ENCODE measurements around the gene ALG12. TPM values are rescaled to one million over a fixed set of nuclear protein-coding genes. Genes with fewer than 3 reads are reported as not detected.

Gene ALG12
- total and polyA plus RNA-seq, 2 of the 13 experiments (the other 11 are each of a cell fraction or from before 2014, with no cell fraction given): 7.8 to 15.8 TPM

GRCh38 chr22:49943771-49944398 is 25.6 kb upstream of the ALG12 start (continued):
- TF ChIP-seq ZBTB37 (CRISPR knock-in tag; IDR thresholded peaks at IDR 0.05) (no peak), TFAP4 (IDR thresholded peaks at IDR 0.05; ENCODE audit: borderline replicate concordance, low read depth) (no peak), GATAD1 (CRISPR knock-in tag; IDR thresholded peaks at IDR 0.05) (no peak), NR1H2 (CRISPR knock-in tag; IDR thresholded peaks at IDR 0.05; ENCODE audit: borderline replicate concordance, low read depth) (no peak), ZNF205 (CRISPR knock-in tag; IDR thresholded peaks at IDR 0.05) (no peak), MXI1 (IDR thresholded peaks at IDR 0.05; ENCODE audit: borderline replicate concordance, low read depth, low read length) (no peak), ATM (IDR thresholded peaks at IDR 0.05; ENCODE audit: borderline replicate concordance) (no peak)
- TF ChIP-seq, protein P1, sequence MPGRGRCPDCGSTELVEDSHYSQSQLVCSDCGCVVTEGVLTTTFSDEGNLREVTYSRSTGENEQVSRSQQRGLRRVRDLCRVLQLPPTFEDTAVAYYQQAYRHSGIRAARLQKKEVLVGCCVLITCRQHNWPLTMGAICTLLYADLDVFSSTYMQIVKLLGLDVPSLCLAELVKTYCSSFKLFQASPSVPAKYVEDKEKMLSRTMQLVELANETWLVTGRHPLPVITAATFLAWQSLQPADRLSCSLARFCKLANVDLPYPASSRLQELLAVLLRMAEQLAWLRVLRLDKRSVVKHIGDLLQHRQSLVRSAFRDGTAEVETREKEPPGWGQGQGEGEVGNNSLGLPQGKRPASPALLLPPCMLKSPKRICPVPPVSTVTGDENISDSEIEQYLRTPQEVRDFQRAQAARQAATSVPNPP (CRISPR knock-in tag; IDR thresholded peaks at IDR 0.05): no peak
- TF ChIP-seq, protein P2, sequence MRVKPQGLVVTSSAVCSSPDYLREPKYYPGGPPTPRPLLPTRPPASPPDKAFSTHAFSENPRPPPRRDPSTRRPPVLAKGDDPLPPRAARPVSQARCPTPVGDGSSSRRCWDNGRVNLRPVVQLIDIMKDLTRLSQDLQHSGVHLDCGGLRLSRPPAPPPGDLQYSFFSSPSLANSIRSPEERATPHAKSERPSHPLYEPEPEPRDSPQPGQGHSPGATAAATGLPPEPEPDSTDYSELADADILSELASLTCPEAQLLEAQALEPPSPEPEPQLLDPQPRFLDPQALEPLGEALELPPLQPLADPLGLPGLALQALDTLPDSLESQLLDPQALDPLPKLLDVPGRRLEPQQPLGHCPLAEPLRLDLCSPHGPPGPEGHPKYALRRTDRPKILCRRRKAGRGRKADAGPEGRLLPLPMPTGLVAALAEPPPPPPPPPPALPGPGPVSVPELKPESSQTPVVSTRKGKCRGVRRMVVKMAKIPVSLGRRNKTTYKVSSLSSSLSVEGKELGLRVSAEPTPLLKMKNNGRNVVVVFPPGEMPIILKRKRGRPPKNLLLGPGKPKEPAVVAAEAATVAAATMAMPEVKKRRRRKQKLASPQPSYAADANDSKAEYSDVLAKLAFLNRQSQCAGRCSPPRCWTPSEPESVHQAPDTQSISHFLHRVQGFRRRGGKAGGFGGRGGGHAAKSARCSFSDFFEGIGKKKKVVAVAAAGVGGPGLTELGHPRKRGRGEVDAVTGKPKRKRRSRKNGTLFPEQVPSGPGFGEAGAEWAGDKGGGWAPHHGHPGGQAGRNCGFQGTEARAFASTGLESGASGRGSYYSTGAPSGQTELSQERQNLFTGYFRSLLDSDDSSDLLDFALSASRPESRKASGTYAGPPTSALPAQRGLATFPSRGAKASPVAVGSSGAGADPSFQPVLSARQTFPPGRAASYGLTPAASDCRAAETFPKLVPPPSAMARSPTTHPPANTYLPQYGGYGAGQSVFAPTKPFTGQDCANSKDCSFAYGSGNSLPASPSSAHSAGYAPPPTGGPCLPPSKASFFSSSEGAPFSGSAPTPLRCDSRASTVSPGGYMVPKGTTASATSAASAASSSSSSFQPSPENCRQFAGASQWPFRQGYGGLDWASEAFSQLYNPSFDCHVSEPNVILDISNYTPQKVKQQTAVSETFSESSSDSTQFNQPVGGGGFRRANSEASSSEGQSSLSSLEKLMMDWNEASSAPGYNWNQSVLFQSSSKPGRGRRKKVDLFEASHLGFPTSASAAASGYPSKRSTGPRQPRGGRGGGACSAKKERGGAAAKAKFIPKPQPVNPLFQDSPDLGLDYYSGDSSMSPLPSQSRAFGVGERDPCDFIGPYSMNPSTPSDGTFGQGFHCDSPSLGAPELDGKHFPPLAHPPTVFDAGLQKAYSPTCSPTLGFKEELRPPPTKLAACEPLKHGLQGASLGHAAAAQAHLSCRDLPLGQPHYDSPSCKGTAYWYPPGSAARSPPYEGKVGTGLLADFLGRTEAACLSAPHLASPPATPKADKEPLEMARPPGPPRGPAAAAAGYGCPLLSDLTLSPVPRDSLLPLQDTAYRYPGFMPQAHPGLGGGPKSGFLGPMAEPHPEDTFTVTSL (CRISPR knock-in tag; IDR thresholded peaks at IDR 0.05; ENCODE audit: borderline replicate concordance): no peak
